GM21619 (cell line): ENCODE measurements around the gene SSX2IP.
A peak's percentile ranks its signal among the peaks of the same experiment; 100 is the strongest.
"Not testable (repeated sequence)": the region's sequence is repeated elsewhere in the genome, so short reads cannot be mapped to it uniquely, and the experiment has no call there.

Source experiments
- ATAC-seq: cut with Tn5 transposase; IDR thresholded peaks from one replicate; pipeline ENCODE4 v1.9.1; 2021; ENCODE audit not compliant: unreplicated experiment

Gene SSX2IP

DNA sequence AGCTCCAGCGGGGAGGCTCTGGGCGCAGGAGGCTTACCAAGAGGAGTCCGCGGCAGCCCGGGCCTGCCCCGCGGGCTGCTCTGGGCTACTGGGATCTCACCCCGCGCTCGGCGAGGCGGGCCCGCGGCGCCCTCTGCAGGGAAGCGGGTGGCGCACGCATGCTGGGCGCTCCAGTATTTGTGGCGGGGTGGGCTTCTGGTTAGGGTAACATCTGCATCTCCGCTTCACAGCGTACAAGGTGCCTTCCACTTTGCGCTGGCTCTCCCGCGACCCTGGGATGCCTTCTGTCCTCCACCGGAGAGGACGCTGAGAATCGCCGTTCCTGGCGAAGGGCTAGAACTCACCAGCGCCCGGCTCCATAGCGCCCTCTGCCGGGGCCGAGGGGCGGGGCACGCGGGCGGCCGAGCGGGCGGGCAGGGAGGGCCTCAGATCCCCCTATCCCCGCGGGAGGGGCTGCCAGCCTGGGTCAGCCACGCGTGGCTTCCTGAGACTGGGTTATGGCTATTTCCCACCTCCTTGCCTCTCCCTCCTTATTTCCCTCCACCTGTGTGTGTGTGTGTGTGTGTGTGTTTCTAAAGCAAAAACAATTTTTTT is 69.4 kb downstream of the SSX2IP start:
- ATAC-seq, result peak; percentile 93

DNA sequence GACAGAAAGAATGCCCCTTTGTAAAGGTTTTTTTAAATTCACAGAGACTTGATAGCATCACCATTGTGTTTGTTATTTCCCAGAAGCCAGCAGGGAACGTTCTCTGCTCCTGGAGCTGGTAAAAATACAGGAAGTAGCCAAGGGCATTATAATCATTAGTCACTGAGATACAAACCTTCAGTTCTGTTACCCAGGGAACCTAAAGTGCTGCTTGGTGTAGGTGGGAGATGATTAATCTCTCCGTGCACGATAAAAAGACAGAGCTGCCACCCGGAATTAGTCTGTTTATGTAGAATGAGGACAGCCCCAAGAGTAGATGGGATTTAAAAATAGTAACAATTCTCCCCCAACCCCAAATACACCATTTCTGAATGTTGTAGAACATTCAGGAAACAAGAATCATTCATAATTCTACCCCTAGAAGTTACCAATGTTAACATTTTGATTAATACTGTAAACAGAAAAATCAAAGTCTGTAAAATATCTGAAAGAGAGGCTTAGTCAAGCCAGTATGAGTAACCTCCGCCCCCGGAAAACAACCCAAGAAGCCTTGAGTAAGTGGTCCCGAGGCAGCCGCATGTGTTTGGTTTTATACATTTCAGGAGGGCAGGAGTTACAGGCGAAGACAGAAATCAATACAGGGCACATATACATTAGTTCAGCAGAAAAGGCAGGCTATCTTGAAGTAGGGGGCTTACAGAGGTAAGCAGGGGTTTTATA is 70.7 kb downstream of the SSX2IP start:
- ATAC-seq, result no peak

DNA sequence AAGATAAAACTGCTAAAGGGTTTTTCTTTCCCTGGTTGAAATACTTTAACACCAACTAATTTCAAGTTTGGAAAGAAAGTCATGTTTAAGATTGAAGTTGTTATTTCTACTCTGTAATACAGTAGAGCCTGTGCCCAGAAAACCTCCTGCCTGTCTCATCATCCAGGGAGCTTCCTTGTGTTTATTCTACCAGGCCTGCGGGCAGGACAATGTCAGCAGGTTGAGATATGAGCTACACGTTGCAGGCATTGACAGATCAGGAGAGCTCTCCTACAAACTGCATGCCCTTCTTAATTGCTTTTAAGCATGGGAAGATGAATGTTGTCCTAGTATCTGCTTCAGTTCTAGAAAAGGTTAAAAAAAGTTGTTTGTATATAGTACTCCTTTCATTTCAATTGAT is 72.9 kb downstream of the SSX2IP start:
- no peak for ATAC-seq

DNA sequence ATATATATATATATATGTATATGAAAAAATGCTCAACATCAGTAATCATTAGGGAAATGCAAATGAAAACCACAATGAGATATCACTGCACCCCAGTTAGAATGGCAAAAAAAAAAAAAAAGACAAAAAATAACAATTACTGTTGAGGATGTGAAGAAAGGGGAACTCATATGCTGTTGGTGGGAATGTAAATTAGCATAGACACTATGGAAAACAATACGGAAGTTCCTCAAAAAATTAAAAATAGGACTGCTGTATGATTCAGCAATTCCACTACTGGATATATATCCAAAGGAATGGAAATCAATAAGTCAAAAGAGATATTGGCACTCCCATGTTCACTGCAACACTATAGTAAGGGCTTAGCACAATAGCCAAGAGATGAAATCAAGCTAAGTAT is 74.5 kb downstream of the SSX2IP start:
- no peak for ATAC-seq

DNA sequence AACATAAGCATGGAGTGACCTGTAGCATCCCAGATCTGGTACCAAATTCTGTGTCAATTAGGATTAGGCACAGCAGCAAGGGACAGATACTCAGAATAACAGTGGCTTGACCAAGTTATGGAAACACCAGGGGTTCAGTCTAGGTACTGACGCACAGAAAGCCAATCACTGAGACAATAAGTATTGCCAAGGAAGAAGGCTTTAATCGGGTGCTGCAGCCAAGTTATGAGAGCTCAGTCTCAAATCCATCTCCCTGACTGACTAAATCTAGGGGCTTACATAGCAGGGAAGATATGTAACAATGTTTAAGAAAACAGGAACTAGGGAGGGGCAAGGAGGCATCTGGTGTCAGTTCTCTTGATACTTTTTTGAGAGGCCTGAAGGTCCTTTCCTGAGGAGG is 76.4 kb downstream of the SSX2IP start:
- no peak for ATAC-seq

DNA sequence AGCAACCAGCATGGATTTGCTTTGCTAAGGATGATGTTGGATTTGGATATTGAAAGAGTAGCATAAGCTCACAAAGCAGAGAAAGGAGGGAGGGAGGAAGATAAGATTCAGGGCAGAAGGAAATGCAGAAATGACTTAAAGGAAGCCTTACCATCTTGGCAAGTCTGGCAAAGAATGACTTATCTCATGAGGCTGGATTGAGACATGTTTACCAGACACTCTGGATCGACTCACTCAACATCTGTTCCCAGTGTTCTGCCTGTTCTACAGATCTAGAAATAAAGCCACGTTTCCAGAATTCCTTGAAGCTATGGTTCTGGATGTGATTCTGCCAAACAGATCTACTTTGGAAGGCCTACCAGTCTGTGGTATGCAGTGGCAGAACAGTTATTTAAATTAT is 77.2 kb downstream of the SSX2IP start:
- no peak for ATAC-seq

DNA sequence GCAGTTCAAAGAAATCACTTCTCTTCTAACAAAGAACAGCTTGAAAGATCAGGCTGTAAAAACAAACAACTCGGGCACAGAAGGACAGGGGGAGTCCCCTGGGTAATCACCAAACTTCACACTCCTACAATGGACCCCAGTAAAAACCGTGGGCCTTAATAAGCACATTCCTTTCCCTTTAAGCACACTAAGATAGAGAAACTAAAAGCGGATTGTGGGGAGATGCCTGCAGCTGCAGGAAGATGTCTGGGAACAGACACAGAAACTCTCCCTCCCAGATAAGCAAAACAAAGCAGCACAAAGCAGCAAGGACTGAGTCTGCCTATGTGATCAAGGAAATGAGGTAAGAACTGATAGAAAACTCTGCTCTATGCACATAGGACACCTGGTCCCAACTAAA is 78.5 kb downstream of the SSX2IP start:
- ATAC-seq, result no peak

DNA sequence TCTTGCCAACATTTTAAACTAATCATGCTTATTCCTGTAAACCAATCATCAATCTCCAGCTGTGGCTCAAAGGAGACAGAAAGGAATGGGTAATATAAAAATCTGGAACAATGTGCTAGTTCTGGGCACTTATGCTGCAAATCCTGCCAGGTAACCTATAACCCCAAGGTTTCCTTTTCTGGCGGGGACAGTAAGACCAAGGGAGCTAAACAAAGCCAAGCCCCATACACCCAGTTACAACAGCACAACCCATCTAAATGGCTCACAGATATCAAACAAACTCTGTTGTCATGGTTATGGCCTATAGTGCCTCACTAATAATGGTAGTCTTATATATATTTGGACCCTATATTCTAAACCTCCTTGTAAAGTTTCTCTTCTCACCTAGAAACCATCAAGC is 79.2 kb downstream of the SSX2IP start:
- ATAC-seq, result no peak

DNA sequence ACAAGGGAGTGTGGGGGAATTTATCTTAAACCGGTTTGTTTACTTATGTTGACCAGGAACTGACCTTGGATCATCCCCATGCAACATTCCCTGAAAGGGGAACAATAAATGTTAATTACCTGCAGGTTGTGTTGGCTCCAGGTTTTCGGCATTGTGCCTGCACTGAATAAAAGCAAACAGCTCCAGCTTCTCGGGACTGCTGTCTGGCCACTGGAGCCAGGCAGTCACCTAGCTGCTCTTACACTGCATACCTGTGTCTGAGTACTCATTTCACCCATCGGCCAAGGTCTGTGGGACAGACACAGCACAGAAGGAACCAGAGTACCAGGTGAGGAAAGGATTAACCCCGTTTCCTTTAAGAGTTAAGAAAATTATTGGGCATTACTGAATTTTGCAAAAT is 83.3 kb downstream of the SSX2IP start:
- ATAC-seq, result no peak

DNA sequence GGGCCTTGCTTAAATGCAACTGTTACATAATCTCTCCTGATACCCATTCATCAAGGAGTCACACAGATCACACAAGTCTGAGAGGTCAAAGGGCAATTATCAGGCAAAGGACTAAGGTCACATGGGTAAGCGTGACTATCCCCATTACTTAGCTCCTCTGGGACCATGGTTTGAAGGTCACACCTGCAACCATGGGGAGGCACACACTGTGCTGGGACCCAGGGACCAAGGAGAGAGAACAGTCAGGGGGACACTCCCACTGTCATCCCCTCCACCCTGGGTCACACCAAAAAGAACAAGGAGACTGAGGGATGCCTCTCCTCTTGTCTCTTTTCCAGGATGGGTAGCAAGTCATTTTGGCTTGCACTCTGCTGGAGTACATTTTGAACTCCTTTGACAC is 85.1 kb downstream of the SSX2IP start:
- ATAC-seq, result no peak

DNA sequence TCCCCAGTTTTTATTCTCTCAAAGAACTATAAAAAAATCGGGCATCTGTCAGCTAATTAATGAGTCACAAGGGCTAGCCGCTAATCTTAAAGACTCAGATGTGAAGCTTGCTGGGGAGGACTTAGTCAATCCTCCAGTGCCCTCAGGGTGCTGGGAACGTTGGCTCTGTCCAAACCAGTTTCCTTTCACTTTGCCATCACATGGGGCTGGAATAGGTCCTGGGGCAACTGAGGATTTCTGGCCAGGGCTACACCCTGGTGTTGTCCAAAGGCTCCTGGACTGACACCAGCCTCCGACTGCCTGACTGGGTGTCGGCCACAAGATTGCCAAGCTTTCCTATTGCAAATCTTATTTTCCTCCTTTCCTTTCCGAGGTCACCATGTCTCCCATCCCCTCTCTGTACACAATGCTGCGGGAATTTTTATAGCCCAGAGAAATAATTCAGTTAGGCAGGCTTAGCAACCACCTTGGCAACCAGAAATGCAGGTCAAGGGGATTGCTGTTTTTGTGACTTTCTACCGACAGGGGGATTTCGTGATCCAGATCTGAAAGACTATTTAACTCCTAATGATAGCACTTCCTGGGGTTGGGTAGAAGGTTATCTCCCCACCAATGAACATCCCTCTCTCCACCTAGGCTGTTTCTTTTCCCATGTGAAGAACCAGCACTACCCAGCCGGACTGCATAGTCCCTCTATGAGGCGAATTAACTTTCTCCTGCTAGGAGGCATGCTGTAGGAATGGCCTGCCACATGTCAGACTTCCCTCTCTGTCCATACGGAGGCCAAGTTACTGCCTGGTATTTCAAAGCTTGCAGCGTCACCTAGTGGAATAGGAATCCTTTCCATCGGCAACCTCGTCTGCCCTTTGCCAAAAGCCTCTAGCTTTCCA is 86.1 kb downstream of the SSX2IP start:
- ATAC-seq, result no peak

DNA sequence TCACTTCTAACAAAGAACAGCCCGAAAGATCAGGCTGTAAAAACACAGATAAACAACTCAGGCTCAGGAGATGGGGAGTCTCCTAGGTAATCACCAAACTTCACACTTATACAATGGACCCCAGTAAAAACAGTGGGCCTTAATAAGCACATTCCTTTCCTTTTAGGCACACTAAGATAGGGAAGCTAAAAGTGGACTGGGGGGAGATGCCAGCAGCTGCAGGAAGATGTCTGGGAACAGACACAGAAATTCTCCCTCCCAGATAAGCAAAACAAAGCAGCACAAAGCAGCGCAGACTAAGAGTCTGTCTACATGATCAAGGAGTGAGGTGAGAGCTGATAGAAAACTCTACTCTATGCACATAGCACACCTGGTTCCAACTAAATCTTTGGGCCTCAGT is 87.0 kb downstream of the SSX2IP start:
- no peak for ATAC-seq

DNA sequence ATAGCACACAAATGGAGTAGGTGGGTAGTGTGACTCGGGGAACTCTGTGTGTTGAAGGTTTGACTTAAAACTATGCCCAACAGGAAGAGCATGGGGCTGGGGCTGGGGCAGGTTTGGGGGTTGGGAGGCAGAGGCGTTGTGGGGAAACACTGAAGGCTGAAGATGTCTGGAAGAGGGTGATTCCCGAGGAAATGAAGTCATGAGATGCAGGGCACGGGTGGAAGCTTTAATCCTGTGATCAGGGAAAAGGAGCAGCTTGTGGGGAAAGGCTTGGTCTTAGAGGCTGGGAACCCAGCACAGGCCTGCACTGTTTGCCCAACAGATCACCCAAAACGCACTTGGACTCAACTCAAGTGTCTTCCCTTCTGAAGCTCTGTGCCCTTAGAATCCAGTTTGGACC is 89.5 kb downstream of the SSX2IP start:
- no peak for ATAC-seq

DNA sequence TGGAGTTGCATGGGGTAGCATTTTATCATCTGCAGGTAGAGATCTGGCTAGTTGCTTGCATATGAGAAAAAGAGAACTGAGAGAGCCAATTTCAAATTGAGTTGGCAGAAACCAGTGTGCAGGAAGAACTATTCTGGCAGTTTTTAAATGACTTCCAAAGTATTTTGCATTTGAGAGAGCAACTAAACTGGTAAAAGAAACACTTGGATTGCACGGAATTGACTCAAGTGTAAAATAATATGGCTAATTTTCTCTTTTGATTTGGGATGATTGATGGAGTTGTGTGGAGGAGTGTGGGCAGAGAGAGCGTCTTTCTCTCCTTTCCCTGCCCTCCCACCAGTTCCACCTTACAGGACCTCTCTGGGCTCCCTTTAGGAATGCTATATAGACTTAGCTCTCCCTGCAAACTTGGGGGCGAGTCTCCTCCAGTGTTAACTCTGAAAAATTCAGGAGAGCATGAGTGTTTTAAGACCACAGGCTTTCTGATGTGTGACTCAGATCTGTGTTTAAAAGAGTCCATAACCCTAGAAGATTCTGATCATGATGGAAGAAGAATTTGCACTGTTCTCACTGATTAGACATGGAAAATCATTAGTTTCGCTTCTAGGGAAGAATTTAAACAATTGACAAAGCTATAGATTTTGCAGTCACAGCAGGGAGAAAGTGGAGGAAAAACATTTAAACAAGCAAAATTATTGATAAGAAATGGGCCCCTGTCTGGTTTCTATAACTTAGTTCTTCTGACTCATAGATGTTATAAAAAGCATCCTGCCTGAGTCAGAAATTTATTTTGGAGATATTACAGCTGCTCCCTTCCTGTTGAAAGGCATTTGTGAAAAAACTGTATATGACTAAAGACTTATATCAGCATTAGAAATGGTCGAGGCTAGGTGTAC is 91.2 kb downstream of the SSX2IP start:
- peak; percentile 81 for ATAC-seq

DNA sequence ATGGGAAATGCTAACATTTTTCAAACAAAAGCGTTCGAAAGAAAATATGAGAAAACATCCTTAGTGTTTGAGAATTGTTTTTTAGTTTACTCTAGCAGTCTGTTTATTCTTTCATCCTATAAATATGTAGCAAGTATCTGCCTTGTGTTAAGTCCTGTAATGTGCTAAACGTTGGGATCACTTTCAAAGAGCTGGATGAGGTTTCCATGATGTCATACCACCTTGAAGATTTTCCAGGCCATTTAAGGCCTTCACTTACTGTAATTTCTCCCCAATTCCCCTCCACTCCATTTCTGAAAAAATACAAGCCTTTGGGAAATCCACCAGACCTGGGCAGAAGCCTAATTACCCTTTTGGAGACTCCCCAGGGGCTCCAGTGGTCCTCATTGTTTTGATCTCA is 91.8 kb downstream of the SSX2IP start:
- ATAC-seq, result no peak

DNA sequence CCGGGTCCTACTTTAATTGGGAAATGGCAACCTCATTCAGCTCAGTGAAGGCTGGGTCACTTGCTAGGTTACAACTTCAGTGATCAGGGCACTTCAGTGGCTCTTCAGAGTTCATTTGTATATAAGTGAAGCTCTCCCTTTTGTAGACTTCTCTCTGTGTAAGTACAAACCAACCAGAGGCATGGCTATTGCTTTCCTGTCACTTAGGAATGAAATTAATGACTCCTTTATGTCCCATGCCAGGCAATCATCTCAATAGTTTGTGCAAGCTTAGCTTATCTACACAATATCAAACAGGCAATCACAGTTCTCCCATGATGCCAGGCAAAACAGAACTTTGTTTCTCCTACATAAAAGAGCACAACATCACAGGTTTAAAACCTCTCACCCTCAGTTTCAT is 93.2 kb downstream of the SSX2IP start:
- ATAC-seq, result no peak

DNA sequence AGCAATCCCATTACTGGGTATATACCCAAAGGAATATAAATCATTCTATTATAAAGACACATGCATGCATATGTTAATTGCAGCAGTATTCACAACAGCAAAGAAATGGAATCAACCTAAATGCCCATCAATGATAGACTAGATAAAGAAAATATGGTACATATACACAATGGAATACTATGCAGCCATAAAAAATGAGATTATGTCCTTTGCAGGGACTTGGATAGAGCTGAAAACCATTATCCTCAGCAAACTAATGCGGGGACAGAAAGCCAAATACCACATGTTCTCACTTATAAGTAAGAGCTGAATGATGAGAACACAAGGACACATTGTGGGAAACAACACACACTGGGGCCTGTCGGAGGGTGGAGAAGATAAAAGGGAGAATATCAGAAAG is 95.3 kb downstream of the SSX2IP start:
- ATAC-seq, result not testable (repeated sequence)
